HepG2 (cell line): ENCODE measurements around the gene NCOA5. TPM values are rescaled to one million over a fixed set of nuclear protein-coding genes. Genes with fewer than 3 reads are reported as not detected.

ENCODE experiments used
- ESRRA ChIP-seq: sonication (generic); formaldehyde crosslinking; IDR thresholded peaks from 2 replicates; pipeline ENCODE4 v1.5.1; 2020; ENCODE audit warnings: mild to moderate bottlenecking, low read depth, missing genetic modification reagents
- FOXO4 ChIP-seq: sonication (generic); formaldehyde crosslinking; conservative IDR thresholded peaks from 2 replicates; pipeline ENCODE4 v1.8.1; 2023; ENCODE audit warnings: missing genetic modification reagents
- HOXA7 ChIP-seq: sonication (generic); formaldehyde crosslinking; IDR thresholded peaks from 2 replicates; pipeline ENCODE4 v1.8.1; 2022; ENCODE audit warnings: mild to moderate bottlenecking, missing genetic modification reagents, moderate library complexity
- MATR3 ChIP-seq: sonication (generic); formaldehyde crosslinking; IDR thresholded peaks from 2 replicates; pipeline ENCODE4 v1.4.0; 2020; ENCODE audit warnings: missing genetic modification reagents
- PHF5A ChIP-seq: IDR thresholded peaks from one replicate; pipeline ENCODE4 v1.6.1; 2018; ENCODE audit warnings: low read depth, missing genetic modification reagents; ENCODE audit not compliant: unreplicated experiment
- SOX5 ChIP-seq: IDR thresholded peaks from 2 replicates; pipeline ENCODE4 v1.6.1; 2016; ENCODE audit warnings: borderline replicate concordance
- YEATS4 ChIP-seq: sonication (generic); formaldehyde crosslinking; IDR thresholded peaks from 2 replicates; pipeline ENCODE4 v1.4.0; 2020; ENCODE audit warnings: missing genetic modification reagents, borderline replicate concordance
- ZNF143 ChIP-seq: sonication (generic); formaldehyde crosslinking; IDR thresholded peaks from 2 replicates; pipeline ENCODE4 v1.4.0; 2020; ENCODE audit warnings: missing genetic modification reagents
- ZNF407 ChIP-seq: sonication (generic); formaldehyde crosslinking; IDR thresholded peaks from one replicate; pipeline ENCODE4 v1.5.1; 2020; ENCODE audit warnings: mild to moderate bottlenecking, missing genetic modification reagents; ENCODE audit errors: not compliant biosample characterization
- ZNF788 ChIP-seq: sonication (generic); formaldehyde crosslinking; IDR thresholded peaks from 2 replicates; pipeline ENCODE4 v1.5.0; 2020; ENCODE audit warnings: mild to moderate bottlenecking, missing genetic modification reagents, borderline replicate concordance
- polyA plus RNA-seq, 8 experiments: library from polyadenylated mRNA; depleted of rRNA in 3 of 8; stranded (reverse) in 7 of 8; unstranded in 1 of 8; fragments of >200 nt; fragmentation: Illumina TruSeq in 4 of 8; extraction: Trizol in 4 of 8; gene quantifications; 2 replicates each; pipeline versions ENCODE4 v1.2.1 to v1.2.3, GENCODE V29; 2011 to 2016; ENCODE audit warnings: low read depth in 4 of 8, missing spikeins in 1 of 8, mixed read lengths in 1 of 8; ENCODE audit not compliant: insufficient read depth in 1 of 8
- total RNA-seq, 5 experiments: library from RNA; depleted of rRNA; stranded (reverse); fragments of >200 nt; fragmentation: Illumina TruSeq; extraction: Trizol; gene quantifications; 2 replicates each; pipeline ENCODE4 v1.2.3, GENCODE V29; 2016; ENCODE audit warnings: low read depth in 1 of 5
- TF ChIP-seq, protein P1 (sequence below): IDR thresholded peaks from 2 replicates; pipeline ENCODE4 v1.6.1; 2016; ENCODE audit warnings: low read depth, control low read depth
- TF ChIP-seq, protein P2 (sequence below): sonication (generic); formaldehyde crosslinking; IDR thresholded peaks from 2 replicates; pipeline ENCODE4 v1.9.0; 2021; ENCODE audit warnings: mild to moderate bottlenecking, missing genetic modification reagents

NCOA5 gene
- total and polyA plus RNA-seq, 2 of the 13 experiments (the other 11 are each of a cell fraction or from before 2014, with no cell fraction given): 16.5 to 28.4 TPM

- no peak for TF ChIP-seq ZNF407 (CRISPR knock-in tag)
- TF ChIP-seq SOX5 (CRISPR knock-in tag): no peak
- TF ChIP-seq ESRRA (CRISPR knock-in tag): no peak
- no peak for TF ChIP-seq HOXA7 (CRISPR knock-in tag)
- TF ChIP-seq, protein P1, sequence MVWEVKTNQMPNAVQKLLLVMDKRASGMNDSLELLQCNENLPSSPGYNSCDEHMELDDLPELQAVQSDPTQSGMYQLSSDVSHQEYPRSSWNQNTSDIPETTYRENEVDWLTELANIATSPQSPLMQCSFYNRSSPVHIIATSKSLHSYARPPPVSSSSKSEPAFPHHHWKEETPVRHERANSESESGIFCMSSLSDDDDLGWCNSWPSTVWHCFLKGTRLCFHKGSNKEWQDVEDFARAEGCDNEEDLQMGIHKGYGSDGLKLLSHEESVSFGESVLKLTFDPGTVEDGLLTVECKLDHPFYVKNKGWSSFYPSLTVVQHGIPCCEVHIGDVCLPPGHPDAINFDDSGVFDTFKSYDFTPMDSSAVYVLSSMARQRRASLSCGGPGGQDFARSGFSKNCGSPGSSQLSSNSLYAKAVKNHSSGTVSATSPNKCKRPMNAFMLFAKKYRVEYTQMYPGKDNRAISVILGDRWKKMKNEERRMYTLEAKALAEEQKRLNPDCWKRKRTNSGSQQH: no peak
- no peak for TF ChIP-seq YEATS4
- TF ChIP-seq, protein P2, sequence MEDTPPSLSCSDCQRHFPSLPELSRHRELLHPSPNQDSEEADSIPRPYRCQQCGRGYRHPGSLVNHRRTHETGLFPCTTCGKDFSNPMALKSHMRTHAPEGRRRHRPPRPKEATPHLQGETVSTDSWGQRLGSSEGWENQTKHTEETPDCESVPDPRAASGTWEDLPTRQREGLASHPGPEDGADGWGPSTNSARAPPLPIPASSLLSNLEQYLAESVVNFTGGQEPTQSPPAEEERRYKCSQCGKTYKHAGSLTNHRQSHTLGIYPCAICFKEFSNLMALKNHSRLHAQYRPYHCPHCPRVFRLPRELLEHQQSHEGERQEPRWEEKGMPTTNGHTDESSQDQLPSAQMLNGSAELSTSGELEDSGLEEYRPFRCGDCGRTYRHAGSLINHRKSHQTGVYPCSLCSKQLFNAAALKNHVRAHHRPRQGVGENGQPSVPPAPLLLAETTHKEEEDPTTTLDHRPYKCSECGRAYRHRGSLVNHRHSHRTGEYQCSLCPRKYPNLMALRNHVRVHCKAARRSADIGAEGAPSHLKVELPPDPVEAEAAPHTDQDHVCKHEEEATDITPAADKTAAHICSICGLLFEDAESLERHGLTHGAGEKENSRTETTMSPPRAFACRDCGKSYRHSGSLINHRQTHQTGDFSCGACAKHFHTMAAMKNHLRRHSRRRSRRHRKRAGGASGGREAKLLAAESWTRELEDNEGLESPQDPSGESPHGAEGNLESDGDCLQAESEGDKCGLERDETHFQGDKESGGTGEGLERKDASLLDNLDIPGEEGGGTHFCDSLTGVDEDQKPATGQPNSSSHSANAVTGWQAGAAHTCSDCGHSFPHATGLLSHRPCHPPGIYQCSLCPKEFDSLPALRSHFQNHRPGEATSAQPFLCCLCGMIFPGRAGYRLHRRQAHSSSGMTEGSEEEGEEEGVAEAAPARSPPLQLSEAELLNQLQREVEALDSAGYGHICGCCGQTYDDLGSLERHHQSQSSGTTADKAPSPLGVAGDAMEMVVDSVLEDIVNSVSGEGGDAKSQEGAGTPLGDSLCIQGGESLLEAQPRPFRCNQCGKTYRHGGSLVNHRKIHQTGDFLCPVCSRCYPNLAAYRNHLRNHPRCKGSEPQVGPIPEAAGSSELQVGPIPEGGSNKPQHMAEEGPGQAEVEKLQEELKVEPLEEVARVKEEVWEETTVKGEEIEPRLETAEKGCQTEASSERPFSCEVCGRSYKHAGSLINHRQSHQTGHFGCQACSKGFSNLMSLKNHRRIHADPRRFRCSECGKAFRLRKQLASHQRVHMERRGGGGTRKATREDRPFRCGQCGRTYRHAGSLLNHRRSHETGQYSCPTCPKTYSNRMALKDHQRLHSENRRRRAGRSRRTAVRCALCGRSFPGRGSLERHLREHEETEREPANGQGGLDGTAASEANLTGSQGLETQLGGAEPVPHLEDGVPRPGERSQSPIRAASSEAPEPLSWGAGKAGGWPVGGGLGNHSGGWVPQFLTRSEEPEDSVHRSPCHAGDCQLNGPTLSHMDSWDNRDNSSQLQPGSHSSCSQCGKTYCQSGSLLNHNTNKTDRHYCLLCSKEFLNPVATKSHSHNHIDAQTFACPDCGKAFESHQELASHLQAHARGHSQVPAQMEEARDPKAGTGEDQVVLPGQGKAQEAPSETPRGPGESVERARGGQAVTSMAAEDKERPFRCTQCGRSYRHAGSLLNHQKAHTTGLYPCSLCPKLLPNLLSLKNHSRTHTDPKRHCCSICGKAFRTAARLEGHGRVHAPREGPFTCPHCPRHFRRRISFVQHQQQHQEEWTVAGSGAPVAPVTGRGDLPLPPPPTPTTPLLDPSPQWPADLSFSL (CRISPR knock-in tag): no peak
- TF ChIP-seq PHF5A (CRISPR knock-in tag): no peak
- no peak for TF ChIP-seq ZNF143 (CRISPR knock-in tag)
- no peak for TF ChIP-seq ZNF788 (CRISPR knock-in tag)
- TF ChIP-seq FOXO4: no peak
- no peak for TF ChIP-seq MATR3 (CRISPR knock-in tag)
These were observed 62.4 kb downstream of the NCOA5 start (continued) for GRCh38 chr20:46027245-46027853.
